ENCODE measurements around the gene RGS7BP.

RGS7BP gene

GRCh38 chr5:64637144-64637543 lies 131.3 kb downstream of the RGS7BP start:
- no peak for DNase-seq

- no peak for DNase-seq
Observed at GRCh38 chr5:64637837-64638443, 132.1 kb downstream of the RGS7BP start.

- no peak for DNase-seq
Observed at GRCh38 chr5:64644831-64645230, 139.0 kb downstream of the RGS7BP start.

- no peak for DNase-seq
Observed at GRCh38 chr5:64646169-64646568, 140.4 kb downstream of the RGS7BP start.

GRCh38 chr5:64649512-64649911 lies 143.7 kb downstream of the RGS7BP start:
- DNase-seq = no peak

- DNase-seq = no peak
Observed at GRCh38 chr5:64653766-64654560, 148.1 kb downstream of the RGS7BP start.

GRCh38 chr5:64654561-64654938 lies 148.7 kb downstream of the RGS7BP start:
- DNase-seq = no peak

GRCh38 chr5:64655596-64655995 lies 149.8 kb downstream of the RGS7BP start:
- no peak for DNase-seq

- DNase-seq = no peak
Observed at GRCh38 chr5:64659289-64659688, 153.5 kb downstream of the RGS7BP start.

All from activated CD4-positive, alpha-beta T cell treated with anti-CD3 and anti-CD28 coated beads, Interleukin-2, amount 50 U/mL, for 4 hours (primary cell).